IMR-90 (cell line): ENCODE measurements around the gene MCHR2.

Source experiments
- CTCF ChIP-seq: conservative IDR thresholded peaks from 2 replicates; pipeline ENCODE4 v1.5.1; 2012; ENCODE audit warnings: mild to moderate bottlenecking, low read depth, low read length, improper control_type of control experiment
- MXI1 ChIP-seq: IDR thresholded peaks from 2 replicates; pipeline ENCODE4 v1.6.1; 2012; ENCODE audit warnings: low read depth, mild to moderate bottlenecking, low read length, moderate library complexity, borderline replicate concordance

GRCh38 chr6:99995916-99996315 is 1.9 kb upstream of the MCHR2 start:
- TF ChIP-seq MXI1 (no peak), CTCF (no peak)
